Measurements from ENCODE around the gene NECAB2.

The NECAB2 gene

GRCh38 chr16:83968306-83968851 is 335 bp downstream of the NECAB2 start:
- Histone ChIP-seq H3K36me3 (peaks cover 10 to 29% (median 22%) of the 10 kb centered on the region in 3 donors), H3K27ac (no peak overlapping the region), H3K9me3 (no peaks in the 10 kb centered on the region), H3K4me1 (peaks cover 0 to 17% (median 12%) of the 10 kb centered on the region in 4 donors), H3K27me3 (peaks cover 0 to 24% of the 10 kb centered on the region in 2 donors), H3K4me3 (peak overlapping the region; percentile 31 to 44)
- no peak for TF ChIP-seq CTCF (IDR thresholded peaks at IDR 0.05)
- intact Hi-C loops (cut with DNase I; ENCODE audit: low total_unique reads): loop anchor here (5.0 to 10.0 kb wide), 2 partner anchors 94 to 216 kb away; partner anchors contain the start of gene TAF1C
- no peak for DNase-seq

GRCh38 chr16:83968891-83969649 is 1.0 kb downstream of the NECAB2 start:
- Histone ChIP-seq H3K9me3 (no peaks in the 10 kb centered on the region), H3K4me1 (peaks cover 0 to 12% (median 10%) of the 10 kb centered on the region in 4 donors), H3K27me3 (peaks cover 0 to 24% of the 10 kb centered on the region in 2 donors), H3K27ac (no peak overlapping the region), H3K4me3 (no peak overlapping the region), H3K36me3 (peaks cover 10 to 22% (median 17%) of the 10 kb centered on the region in 3 donors)
- no peak for DNase-seq
- TF ChIP-seq CTCF (IDR thresholded peaks at IDR 0.05): no peak
- intact Hi-C loops (cut with DNase I; ENCODE audit: low total_unique reads): loop anchor here (5.0 to 10.0 kb wide), 2 partner anchors 93 to 216 kb away; partner anchors contain the start of gene TAF1C

- H3K27ac ChIP-seq: no peak overlapping the region
- H3K27me3 ChIP-seq: peaks cover 0 to 24% of the 10 kb centered on the region in 2 donors
- H3K36me3 ChIP-seq: peaks cover 10 to 17% (median 16%) of the 10 kb centered on the region in 3 donors
- intact Hi-C loops (cut with DNase I; ENCODE audit: low total_unique reads): loop anchor here (5.0 to 10.0 kb wide), 2 partner anchors 92 to 215 kb away; partner anchors contain the start of gene TAF1C
- no peak overlapping the region for H3K4me3 ChIP-seq
- H3K4me1 ChIP-seq: peaks cover 0 to 12% (median 10%) of the 10 kb centered on the region in 4 donors
- no peaks in the 10 kb centered on the region for H3K9me3 ChIP-seq
- no peak for DNase-seq
- TF ChIP-seq CTCF (IDR thresholded peaks at IDR 0.05): no peak
Measured at GRCh38 chr16:83969771-83970429, 1.9 kb downstream of the NECAB2 start.

- Histone ChIP-seq H3K9me3 (no peaks in the 10 kb centered on the region), H3K27ac (no peak overlapping the region), H3K4me3 (no peak overlapping the region), H3K36me3 (peaks cover 6 to 12% (median 10%) of the 10 kb centered on the region in 3 donors), H3K4me1 (peaks cover 0 to 12% (median 10%) of the 10 kb centered on the region in 4 donors), H3K27me3 (peaks cover 0 to 29% of the 10 kb centered on the region in 2 donors)
- intact Hi-C loops (cut with DNase I; ENCODE audit: low total_unique reads): no loop called here
- TF ChIP-seq CTCF (IDR thresholded peaks at IDR 0.05): no peak
- DNase-seq: no peak
Measured at GRCh38 chr16:83970430-83970815, 2.4 kb downstream of the NECAB2 start.

- no peaks in the 10 kb centered on the region for H3K9me3 ChIP-seq
- H3K4me1 ChIP-seq: peaks cover 0 to 12% (median 10%) of the 10 kb centered on the region in 4 donors
- DNase-seq: no peak
- peaks cover 0 to 33% of the 10 kb centered on the region in 2 donors for H3K27me3 ChIP-seq
- H3K36me3 ChIP-seq: peaks cover 0 to 2% (median under 1%) of the 10 kb centered on the region in 3 donors
- intact Hi-C loops (cut with DNase I; ENCODE audit: low total_unique reads): no loop called here
- TF ChIP-seq CTCF (IDR thresholded peaks at IDR 0.05): no peak
- H3K4me3 ChIP-seq: no peak overlapping the region
- no peak overlapping the region for H3K27ac ChIP-seq
Measured at GRCh38 chr16:83971165-83972130, 3.4 kb downstream of the NECAB2 start.

Data from tibial artery (tissue), 4 donors.